Head of caudate nucleus (tissue), 42 donors: ENCODE results near the gene METAP2.
"Not testable (repeated sequence)": the region's sequence is repeated elsewhere in the genome, so short reads cannot be mapped to it uniquely, and the experiment has no call there.

Experiments used
- DNase-seq, 42 donors: peaks; one replicate each; pipeline versions ENCODE4 v3.0.0 to v3.0.0-alpha.2; 2020 to 2021; ENCODE audit warnings: mixed read lengths in 7 of 42
- intact Hi-C: fragments of 100-400 bp; cut with DNase I; formaldehyde crosslinking; loops from one replicate; pipeline ENCODE4 v1.15.0; 2022

The METAP2 gene

DNA sequence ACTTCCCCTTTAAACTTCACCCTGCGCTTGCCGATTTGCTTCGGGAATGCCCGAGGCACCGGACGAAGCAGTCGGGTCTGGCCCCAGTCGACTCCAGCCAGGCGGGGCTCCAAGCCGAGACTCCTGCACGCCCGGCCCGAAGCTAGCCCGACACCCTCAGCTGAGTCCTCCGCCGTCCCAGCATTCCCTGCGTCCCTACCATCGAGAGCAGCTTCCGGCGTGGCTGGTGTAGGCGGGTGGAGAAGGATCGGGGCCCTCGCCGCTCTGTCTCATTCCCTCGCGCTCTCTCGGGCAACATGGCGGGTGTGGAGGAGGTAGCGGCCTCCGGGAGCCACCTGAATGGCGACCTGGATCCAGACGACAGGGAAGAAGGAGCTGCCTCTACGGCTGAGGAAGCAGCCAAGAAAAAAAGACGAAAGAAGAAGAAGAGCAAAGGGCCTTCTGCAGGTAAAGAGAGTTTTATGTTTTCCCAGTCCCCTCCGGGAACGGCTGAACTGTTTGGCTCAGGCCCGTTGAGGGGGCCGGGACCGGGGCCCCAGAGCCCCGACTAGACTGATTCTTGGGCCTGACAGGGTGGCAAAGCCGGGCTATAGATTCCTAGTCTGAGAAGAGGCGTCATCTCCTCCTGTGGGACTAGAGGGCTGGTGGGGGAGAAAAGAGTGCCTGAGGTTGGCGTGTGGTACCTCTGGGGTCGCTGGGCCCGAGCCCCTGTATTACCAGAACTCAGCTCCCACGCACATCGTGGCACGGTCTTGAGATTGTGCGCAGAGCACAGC is at the start of gene METAP2:
Gene METAP2 (plus strand): TSS at position 269 of the 776 bp plus-strand sequence. CDS start 28 bp downstream, at position 297.
- DNase-seq, result peak; percentile 91 to 99 (median 97)
- intact Hi-C loops, result loop anchor here (5.0 kb wide), 1 partner anchor 402 kb away; the partner anchor contains the start of gene NR2C1

- intact Hi-C loops, result no loop called here
- no peak for DNase-seq
Observed at GRCh38 chr12:95424271-95424994, 49.5 kb upstream of the METAP2 start.

DNA sequence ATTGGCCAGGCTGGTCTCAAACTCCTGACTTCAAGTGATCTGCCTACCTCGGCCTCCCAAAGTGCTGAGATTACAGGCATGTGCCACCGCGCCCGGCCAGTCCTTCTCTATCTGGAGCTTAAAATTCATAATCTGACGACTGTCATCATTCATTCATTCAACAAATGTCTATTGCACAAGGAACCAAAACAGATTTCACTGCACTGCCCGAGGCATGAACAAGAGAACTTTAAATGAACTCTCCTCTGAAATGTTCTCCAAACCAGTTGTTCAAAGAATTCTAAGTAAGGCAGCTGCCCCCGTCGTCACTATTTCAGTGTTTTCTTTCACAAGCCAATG is 44.8 kb upstream of the METAP2 start:
- DNase-seq, result no peak
- intact Hi-C loops, result no loop called here

GRCh38 chr12:95431120-95431519 is 42.8 kb upstream of the METAP2 start:
- no peak for DNase-seq
- intact Hi-C loops, result no loop called here

GRCh38 chr12:95435355-95435754 is 38.6 kb upstream of the METAP2 start:
- DNase-seq, result no peak
- intact Hi-C loops, result no loop called here

- DNase-seq, result no peak
- intact Hi-C loops, result no loop called here
Observed at GRCh38 chr12:95437565-95437964, 36.4 kb upstream of the METAP2 start.

DNA sequence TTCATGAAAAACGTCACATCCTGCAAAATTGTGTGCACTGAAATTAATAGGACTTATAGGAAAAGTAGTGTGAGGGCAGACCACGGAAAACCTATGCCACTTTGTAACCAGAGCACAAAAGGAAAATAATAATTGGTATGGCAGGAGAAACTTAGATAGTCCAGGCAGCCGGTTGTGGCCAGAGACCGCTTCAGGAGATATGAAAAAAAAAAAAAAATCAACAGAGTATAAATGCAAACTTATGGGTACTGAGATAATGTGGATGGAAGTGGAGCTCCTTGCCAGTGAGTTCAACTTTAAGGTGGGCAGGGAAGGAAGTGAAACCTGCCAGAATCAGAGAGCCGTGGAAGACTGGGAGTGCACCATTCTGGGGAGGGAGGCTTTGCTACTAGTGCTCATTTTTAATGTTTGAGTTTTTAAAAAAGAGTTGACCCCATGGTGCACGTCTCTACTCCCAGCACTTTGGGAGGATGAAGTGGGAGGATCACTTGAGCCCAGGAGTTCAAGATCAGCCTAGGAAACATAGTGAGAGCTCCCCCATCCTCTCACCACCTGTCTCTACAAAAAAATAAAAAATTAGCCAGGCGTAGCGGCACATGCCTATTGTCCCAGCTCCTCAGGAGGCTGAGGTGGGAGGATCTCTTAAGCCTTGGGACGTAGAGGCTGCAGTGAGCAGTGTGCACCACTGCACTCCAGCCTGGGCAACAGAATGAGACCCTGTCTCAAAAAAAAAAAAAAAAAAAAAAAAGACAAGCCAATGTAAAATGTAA is 34.3 kb upstream of the METAP2 start:
- DNase-seq, result no peak
- intact Hi-C loops, result no loop called here

GRCh38 chr12:95440401-95440800 is 33.6 kb upstream of the METAP2 start:
- intact Hi-C loops, result no loop called here
- no peak for DNase-seq

DNA sequence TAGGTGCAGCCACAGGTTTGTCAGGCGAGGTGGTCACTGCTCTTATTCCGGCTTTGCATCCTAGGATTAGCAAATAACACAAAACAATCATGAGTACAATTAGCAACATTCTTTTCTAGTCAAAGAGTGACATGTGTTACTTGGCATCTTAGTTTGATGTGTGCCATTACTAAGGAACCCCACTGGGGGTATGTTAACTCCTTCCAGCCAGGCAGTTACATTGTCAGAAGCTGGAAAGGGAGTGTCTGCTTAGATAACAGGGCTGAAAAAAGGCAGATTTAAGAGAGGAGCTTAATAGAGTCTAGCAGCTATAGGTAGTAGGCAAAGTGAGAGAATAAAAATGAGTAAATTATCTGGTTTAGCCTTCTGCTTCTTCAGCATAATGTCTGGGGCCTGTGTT is 30.5 kb upstream of the METAP2 start:
- intact Hi-C loops, result no loop called here
- no peak for DNase-seq

GRCh38 chr12:95445099-95445498 is 28.9 kb upstream of the METAP2 start:
- intact Hi-C loops, DNase-seq: not testable (repeated sequence)

GRCh38 chr12:95445884-95446505 is 28.0 kb upstream of the METAP2 start:
- intact Hi-C loops, result no loop called here
- DNase-seq, result no peak

- intact Hi-C loops, result no loop called here
- peak in 18 of 42 donors; percentile 1 to 38 (median 12) for DNase-seq
Observed at GRCh38 chr12:95446506-95446900, 27.4 kb upstream of the METAP2 start.

GRCh38 chr12:95449656-95450055 is 24.3 kb upstream of the METAP2 start:
- intact Hi-C loops, DNase-seq: not testable (repeated sequence)

GRCh38 chr12:95452501-95452900 is 21.5 kb upstream of the METAP2 start:
- intact Hi-C loops, DNase-seq: not testable (repeated sequence)

- DNase-seq, intact Hi-C loops: not testable (repeated sequence)
Observed at GRCh38 chr12:95453881-95454280, 20.1 kb upstream of the METAP2 start.

- intact Hi-C loops, DNase-seq: not testable (repeated sequence)
Observed at GRCh38 chr12:95454780-95455215, 19.2 kb upstream of the METAP2 start.

DNA sequence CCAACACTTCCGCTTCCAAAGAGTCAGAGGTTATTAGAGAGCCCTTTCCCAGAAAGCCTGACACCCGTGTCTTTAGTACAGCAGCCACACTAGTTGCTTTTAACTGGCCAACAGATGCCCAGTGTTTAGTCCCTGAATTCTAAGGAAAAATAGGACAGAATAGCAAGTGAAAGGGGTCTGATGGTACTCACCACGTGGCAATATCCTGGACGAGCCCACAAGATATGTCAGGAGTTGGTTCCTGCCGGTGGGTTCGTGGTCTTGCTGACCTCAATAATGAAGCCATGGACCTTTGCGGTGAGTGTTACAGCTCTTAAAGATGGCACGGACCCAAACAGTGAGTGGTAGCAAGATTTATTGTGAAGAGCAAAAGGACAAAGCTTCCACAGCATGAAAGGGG is 16.3 kb upstream of the METAP2 start:
- intact Hi-C loops, DNase-seq: not testable (repeated sequence)

GRCh38 chr12:95458761-95459160 is 15.2 kb upstream of the METAP2 start:
- no peak for DNase-seq
- intact Hi-C loops, result no loop called here

DNA sequence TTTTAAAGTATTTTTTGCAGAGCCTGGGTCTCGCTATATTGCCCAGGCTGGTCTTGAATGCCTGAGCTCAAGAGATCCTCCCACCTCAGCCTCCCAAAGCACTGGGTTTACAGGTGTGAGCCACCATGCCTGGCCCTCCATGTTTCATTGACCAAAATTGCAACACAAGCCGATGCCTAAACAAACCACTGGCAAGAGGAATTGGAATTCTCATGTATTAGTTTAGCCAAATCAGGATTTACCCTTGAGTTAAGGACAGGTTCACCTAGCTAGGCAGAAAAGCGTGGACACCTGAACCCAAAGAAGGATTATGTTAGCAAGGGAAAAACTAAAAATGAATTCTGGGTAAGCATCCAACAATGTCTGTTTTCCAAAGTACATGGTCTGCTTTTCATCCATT is 14.6 kb upstream of the METAP2 start:
- no peak for DNase-seq
- intact Hi-C loops, result no loop called here
